GF-D8 (cell line): ENCODE measurements around the gene TUBB.
A peak's percentile ranks its signal among the peaks of the same experiment; 100 is the strongest.
"Not testable (repeated sequence)": the region's sequence is repeated elsewhere in the genome, so short reads cannot be mapped to it uniquely, and the experiment has no call there.

Source experiments
- DNase-seq: peaks from one replicate; lab custom pipeline; 2025; lab: John Stamatoyannopoulos, UW

The TUBB gene

DNA sequence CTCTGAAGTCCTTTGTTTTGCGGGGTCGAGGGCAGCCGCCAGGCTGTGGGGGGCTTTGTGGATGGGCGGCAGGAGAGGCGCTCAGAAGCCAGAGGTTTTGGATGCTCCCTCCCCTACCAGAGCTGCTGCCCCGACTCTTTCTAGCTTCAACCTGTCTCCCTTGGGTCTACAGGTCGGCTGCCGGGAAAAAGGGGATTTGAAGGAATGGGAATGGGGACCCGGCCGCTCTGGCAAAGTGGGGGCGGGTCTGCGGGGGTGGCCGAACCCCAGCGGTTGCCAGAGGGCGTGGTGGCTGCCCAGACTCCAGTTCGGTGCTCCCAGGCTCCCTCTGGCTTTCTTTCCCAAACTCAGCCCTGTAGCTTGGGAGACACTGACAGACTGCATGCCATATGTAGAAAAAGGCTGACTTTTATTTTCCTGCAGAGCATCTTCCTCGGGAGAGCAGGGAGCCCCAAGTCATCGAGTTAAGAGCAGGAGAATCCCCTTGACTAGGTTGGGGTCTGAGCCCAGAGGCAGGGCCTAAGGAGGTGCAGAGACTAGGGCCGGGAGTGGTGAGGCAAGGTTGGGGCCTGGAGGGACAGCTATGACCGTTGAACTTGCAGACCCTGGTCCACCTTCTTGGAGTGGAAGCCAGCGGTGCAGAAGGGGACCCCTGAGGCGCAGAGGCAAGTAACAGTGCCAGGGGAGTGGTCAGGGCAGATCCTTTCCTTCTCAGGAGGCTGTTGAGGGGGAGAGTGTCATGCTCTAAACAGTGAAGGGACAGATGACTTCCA is 32.3 kb upstream of the TUBB start:
- DNase-seq = no peak

DNA sequence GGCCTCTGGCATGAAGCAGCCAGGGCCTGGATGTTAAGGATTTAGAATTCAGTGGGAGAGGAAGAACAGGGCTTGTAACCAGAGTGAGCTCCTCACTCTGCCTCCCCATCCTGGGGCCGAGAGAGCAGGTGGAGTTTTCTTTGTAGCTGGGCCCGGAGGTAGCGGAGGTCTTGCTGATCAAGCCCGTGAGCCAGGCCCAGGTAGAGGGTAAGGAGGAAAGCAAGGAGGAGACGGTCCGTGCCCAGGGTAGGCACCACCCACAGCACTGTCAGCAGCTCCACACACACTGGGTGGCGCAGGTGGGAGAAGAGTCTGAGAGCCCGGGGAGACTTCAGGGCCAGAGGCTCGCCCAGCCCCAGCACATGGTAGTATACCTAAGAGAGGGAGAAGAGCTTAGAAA is 31.6 kb upstream of the TUBB start:
- DNase-seq = no peak

DNA sequence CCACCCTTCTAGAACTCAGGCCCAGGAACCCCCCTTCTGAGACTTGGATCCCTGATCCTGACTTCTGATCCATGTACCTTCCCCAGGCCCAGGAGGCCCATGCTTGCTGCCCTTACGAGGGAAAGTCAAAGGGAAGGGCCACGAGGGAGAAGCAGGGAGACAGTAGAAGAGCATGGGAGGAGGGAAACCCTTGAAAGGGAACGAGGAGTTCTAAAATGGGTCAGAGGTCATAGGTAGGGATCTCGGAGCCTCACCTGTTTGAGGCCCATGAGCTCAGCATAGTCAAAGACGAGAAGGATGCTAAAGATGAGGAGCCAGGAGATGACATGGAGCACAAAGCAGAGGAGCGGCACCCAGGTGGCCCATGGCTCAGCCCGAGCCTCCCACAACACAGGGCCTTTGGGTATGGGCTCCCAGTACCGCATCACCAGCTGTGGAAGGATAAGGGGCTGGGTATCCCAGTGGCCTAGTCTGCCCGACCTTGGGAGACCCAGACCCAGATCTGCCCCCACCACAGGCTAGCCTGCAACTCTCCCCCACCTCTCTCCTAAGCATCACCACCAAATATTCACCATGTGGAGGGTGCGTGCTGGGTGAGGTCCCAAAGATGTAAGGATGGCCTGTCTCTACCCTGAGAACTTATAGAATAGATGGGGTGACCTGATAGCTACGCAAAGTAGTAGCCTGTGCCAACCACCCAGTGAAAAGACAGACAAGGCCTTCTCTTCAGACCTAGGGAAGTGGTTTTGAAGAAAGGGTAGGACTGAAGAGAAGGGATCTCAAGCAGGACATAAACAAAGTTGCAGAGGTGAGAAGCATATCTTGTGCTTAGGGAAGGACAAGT is 30.9 kb upstream of the TUBB start:
- no peak for DNase-seq

DNA sequence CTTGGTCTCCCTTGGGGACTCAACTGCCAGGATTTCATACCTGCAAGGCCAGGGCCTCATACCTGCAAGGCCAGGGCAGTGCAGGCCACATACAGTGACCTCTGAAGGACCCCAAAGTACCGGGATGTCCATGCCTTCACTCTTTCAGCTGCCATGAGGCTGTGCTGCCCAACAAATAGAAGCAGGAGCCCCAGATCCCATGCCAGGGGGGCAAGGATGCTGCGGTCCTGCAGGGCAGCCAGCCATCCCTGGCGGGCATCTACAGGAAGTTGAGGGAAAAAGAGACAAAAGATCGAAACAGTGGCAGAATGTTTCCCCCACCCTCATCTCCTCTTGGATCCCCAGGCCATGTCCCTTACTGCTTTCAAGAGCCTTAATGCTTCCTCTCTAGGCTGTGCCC is 30.2 kb upstream of the TUBB start:
- no peak for DNase-seq

DNA sequence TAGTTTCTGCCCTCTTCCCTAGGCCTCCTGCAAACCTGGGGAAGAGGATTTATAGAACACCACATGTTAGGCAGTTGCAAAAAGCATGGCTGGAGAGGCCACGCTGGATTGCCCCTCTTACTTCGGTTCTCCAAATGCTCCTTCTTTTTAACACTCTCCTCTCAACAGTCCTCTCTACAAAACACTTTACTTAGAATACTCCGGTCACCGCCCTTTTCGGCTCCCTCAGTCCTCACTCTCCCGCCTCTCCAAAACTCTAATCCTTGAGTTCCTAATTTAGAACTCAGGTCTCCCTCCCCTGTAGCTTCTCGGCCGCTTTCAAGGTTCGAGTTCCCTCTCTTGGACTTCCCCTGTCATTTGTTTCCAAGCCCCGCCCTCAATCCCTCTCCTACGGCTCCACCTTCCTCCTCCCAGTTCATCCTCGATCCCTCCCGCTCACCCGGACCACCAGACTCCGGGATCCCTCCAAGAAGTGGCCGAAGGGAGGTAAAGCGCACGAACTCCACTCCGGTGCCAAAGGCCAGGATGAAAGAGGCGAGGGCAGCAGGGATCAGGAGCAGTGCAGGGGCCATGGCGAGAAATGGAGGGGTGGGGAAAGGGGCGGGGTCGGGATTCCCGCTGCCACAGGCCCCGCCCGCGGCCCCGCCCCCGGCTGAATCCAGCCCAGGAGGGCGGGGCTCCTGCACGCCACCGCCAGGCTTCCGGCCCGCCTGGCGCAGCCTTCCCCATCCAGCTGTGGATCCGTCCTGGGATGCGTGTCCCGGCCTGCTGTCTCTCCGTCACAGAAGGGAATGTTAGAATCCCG is 29.5 kb upstream of the TUBB start, which contains the start of gene NRM:
NRM (minus strand) TSS at position 582 of the 805 bp plus-strand sequence; CDS start at position 572, 10 bp downstream.
- peak; percentile 75 for DNase-seq

DNA sequence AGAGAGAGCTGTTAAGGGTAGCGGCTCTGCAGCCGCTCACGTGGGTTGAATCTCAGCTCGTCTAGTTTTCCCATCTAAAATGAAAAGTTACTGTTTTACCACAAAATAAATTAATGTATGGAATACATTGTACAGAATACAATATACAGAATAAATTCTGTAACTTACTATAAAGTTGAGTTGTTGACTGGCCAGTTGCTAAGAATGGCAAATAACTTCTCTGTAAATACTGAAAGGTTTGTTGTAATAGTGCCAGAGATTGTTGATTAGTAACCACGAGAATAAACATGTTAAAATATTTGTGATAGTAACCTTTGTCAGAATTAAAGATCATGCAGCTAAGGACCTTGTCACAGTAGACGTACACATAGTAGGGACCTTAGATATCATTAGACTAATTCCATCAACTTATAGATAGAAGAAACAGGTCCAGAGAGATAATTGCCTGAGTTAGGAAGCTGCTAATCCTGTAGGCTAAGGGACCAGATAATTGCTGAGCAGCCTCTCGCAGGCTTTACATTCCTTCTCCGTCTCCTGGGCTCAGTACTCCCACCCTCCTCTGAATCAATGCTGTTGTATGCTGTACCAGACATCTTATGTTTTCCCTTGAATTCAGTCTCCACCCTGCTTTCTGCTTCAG is 28.8 kb upstream of the TUBB start:
- DNase-seq = no peak

DNA sequence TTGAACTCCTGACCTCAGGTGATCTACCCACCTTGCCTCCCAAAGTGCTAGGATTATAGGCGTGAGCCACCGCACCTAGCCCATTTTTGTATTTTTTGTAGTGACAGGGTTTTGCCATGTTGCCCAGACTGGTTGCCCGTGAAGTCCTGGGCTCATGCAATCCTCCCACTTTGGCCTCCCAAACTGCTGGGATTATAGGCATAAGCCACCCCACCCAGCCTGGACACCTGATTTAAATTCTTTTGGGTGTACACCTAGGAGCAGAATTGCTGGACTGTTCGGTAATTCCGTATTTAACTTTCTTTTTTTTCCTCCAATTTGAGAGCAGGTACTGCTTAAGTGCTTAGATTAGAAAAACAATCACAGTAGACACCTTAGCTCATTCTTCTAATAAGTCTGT is 23.7 kb upstream of the TUBB start:
- no peak for DNase-seq

DNA sequence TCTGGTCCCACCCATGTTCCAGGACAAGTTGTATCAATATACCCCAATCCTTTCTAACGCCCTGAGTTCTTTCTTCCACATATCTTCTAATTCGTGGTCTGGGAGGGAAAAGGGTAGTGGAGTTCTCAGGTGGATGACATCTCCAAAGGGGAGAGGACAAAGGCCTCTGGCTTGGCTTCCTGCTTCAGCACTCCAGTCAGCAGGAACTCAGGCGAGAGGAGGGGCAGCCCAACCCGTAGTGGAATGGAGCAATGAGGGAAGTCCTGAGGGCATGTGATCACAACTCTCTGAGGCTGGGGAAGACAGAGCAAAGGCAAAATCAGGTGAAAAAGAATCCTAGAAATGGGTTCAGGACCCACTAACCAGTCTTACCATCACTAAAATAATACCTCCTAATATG is 19.8 kb upstream of the TUBB start:
- no peak for DNase-seq

DNA sequence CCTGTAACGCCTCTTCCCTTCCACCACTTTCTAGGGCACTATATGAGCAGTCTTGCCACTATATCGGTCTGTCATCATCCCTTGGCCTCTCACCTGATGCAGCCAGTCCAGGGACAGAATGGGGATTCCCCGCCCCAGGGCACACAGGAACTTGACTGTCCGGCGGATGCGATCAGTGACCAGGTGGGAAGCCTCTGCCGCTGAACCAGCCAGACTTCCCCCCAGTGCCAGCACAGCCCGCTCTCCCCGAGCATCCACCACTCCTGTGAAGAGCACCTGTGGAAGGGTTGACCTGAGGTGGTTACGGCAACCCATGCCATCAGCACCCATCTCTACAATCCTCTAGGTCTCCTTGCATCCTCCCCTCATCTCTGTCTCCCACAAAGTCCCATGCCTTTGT is 17.1 kb upstream of the TUBB start:
- no peak for DNase-seq

DNA sequence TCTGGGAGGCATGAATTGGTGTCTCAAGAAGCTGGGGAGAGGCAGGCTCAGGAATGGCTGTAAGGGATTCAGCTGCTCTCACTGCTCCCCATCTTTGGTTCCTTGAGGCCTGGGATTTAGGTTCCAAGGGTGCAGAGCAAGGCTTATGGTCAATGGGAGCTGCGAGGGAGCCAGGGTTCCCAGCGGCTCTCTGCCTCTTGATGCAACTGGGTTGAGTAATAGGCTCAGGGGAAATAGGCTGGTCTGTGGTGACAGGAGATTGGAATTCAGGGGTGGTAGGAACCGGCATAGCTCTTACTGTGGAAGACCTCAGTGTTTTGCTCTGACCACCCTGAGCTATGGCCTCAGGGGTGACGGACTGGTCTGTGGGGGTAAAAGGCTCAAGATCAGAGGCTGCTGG is 16.3 kb upstream of the TUBB start:
- no peak for DNase-seq

DNA sequence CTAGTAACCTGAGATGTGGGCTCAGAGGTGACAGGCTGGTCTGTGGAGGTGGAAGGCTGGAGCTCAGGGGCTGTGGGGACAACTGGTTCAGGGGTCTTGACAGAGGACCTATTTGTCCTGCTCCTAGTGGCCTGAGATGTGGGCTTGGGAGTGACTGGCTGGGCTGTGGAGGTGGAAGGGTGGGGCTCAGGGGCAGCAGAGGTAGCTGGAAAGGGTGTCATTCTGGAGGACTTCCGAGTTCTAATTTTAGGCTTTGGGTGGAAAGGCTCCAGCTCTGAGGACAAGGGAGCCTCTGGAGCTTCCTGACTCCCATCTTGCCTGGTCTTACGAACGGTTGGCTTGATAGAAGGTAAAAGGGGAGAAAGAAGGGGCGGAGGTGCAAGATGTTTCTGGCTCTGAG is 14.5 kb upstream of the TUBB start:
- no peak for DNase-seq

DNA sequence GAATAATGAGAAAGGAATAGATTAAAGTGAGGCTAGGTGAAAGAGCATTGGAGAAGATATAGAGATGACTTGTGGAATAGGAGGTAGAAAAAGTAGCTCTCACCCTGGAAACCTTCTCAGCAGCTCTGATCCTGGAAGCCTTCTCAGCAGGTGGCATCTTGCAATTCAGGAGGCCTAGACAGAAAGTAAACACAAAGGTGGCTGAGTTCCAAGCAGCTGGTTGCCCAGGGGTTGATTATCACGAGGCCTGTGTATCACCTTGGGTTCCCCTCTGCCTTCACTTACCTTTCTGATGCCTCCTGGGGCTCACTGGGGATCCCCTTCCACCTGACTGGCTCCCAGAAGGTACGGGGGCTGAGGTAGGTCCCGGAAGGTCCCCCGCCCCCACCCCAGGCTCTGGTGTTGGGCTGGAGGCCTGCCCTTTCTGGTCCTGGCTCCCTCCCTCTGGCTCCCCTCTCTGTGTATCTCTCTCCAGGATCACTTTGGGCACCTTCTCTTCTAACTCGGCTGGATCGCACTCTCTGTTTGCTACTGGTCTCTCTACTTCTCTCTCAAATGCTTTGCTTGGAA is 12.8 kb upstream of the TUBB start:
- DNase-seq = no peak

DNA sequence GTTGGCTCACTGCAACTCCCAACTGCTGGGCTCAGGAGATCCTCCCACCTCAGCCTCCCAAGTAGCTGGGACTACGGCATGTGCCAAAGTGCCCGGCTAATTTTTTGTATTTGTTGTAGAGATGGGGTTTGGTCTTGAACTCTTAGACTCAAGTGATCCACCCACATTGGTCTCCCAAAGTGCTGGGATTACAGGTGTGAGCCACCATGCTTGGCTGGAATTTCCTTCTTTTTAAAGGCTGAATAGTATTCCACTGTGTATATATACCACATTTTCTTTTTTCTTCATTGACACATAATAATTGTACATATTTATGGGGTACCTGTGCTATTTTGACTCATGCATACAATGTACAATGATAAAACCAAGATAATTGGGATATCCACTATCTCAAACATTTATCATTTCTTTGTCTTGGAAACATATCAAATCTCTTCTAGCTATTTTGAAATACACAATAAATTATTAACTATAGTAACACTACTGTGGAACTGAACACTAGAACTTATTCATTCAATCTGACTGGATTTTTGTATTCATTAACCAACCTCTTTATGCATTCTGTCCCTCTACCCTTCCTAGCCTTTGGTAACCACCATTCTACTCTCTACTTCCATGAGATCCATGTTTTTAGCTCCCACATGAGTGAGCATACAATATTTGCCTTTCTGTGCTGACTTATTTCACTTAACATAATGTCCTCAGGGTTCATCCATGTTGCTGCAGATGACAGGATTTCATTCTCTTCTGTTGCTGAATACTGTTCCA is 10.9 kb upstream of the TUBB start:
- DNase-seq = no peak

DNA sequence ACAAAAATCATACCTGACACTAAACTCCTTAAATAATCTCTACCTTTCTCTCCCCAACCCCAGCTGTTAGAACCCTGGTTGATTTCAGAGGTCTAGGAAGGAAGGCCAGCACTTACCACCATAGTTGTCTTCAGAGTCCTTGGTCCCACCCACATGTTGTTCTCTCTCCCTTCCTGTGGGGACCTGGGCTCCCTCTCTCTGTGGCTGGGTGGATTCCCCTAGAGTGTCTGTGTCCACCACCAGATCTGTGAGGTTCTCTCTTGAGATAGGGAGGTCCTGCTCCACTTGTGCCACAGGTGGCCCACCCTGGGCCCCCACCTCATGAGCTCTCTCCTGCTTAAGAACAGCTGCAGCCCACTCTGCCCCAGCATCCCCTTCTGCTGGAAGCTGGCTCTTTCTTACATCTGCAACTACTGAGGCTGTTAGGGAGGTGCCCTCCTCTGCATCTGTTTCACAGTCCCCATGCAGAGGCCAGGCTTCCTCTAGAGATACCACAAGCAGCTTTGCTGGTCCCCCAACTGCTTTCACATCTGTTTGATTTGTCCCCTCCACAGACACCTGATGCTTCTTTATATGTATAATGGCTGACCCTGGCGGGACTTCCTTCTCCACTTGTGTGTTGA is 8.3 kb upstream of the TUBB start:
- DNase-seq = no peak

DNA sequence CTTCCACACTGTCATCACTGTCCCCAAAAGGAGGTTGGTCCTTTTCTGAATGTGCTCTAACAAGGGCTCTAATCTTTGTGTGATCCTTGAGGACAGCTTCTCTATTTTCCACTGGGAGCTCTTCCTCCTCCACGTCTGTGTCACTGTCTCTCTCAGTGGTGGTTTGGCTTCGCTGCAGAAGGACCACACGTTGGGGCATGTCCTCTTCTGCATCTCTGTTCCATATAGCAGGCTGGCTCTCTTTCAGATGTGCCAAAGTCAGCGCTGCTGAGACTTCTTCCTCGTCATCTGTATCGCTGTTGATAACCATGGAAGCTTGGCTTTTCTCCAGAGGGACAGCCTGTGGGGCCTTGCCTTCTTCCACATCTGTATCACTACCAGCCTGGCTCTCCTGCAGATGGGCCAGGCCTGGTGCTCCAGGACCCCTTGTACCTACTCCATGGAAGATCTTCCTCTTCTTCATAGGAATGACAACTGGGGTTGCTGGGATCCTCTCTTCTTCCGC is 7.7 kb upstream of the TUBB start:
- no peak for DNase-seq

DNA sequence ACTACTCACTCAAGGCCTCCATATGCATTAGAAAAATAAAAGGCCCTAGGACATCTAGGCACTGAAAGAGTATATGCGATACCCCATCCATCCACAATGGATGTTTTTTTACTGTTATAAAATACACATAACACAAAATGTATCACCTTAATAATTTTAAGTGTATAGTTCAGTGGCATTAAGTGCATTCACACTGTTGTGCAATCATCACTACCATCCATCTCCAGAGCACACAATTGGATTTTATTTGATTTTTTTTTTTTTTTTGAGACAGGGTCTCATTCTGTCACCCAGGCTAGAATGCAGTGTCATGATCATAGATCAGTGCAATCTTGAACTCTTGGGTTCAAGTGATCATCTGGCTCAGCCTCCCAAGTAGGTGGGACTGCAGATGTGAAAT is 5.9 kb upstream of the TUBB start:
- DNase-seq = no peak

DNA sequence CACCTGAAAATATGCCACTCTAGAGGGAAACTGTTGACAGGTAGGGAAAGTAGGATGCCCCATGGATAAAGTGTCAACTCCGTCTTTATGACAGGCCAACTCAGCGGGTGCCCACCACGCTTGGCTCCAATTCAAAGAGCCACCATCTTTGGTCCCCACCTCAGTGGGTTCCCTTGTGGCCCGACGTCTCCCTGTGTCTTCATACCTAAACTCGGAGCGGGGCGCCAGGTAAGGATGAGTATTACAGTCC is 3.3 kb upstream of the TUBB start:
- DNase-seq = no peak

DNA sequence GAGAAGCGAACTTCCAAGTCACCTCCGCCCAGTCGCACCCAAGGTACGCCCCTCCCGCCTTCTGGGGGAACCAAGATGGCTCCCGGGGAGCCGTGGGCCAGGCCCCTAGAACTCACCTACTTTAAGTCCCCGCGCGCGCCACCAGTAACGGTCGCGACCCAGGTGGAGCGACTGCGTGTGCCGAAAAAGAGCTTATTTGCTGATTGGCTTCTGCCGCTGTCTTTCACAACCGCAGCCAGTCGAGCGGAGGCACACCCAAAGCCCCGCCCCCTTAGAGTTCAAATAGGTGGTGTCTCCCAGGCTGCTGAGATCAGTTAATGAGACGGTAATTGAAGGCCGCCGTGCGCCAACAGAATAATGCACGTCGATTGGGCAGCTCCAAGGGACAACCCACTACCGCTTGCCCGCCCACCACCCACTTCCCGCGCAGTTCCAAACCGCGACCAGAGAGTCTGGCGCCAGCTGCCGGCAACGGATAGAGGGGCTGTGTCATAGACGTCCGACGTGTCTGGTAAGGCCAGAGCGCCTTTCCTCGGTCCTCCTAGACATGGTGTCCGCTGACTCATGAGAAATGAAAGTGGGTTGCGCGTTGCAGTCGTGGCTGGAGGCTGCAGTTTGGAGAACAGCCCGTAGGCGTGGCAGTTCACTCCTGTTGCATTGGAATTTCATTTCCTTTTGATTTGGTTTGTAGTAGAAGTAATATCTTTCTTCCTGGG is 2.9 kb upstream of the TUBB start, which contains the start of gene MDC1:
MDC1 (minus strand) TSS at position 153 of the 716 bp plus-strand sequence. CDS start 2,106 bp downstream, outside the sequence.
- peak; percentile 100 for DNase-seq

DNA sequence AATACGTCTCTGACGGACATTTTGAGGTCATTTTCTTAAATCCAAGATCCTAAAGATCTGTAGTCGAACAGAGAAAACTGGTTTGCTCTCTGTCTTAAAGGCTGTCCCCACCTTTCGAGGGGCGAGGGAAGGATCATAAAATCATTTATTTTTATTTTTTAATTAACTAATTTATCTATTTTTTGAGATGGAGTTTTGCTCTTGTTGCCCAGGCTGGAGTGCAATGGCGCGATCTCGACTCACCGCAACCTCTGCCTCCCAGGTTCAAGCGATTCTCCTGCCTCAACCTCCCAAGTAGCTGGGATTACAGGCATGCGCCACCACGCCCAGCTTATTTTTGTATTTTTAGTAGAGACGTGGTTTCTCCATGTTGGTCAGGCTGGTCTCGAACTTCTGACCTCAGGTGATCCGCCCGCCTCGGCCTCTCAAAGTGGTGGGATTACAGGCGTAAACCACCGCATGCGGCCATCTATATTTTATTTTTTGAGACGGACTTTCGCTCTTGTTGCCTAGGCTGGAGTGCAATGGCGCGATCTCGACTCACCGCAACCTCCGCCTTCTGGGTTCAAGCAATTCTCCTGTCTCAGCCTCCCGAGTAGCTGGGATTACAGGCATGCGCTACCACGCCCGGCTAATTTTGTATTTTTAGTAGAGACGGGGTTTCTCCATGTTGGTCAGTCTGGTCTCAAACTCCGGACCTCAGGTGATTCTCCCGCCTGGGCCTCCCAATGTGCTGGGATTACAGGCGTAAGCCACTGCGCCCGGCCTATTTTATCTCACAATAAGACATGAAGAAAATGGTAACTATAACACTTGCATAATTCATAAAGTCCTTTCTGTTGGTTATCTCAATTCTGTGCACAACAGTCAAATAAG is 2.1 kb upstream of the TUBB start:
- not testable (repeated sequence) for DNase-seq
